Ishikawa (cell line): ENCODE measurements around the gene SHISA8.

Source experiments
- CEBPB ChIP-seq: IDR thresholded peaks from 2 replicates; pipeline ENCODE4 v1.6.1; 2012
- EP300 ChIP-seq: IDR thresholded peaks from 2 replicates; pipeline ENCODE4 v1.6.1; 2012; ENCODE audit warnings: borderline replicate concordance
- NFIC ChIP-seq: IDR thresholded peaks from 2 replicates; pipeline ENCODE4 v1.6.1; 2012
- RAD21 ChIP-seq: IDR thresholded peaks from 2 replicates; pipeline ENCODE4 v1.6.1; 2012; ENCODE audit warnings: low read depth
- TCF12 ChIP-seq: IDR thresholded peaks from 2 replicates; pipeline ENCODE4 v1.6.1; 2012; ENCODE audit warnings: low read depth
- YY1 ChIP-seq: IDR thresholded peaks from 2 replicates; pipeline ENCODE4 v1.6.1; 2012; ENCODE audit warnings: low read depth

DNA sequence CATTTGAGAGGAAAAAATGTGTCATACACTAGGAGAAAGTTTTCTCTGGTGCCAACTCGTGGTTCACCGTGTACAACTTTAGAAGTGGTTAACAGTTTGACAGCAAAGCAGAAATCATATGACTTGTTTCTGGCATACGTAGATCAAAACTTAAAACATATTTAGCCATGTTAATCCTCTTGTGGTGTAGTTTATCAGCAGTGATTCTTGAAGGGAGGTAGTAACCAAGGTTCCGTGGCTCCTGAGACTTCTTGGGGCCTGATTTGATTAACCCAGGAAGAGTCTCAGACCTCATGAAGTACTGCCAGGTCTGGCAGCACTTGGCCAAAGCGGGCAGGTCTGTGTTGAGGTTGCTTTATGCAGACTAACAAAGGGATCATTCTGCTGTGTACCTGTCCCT lies 41.5 kb downstream of the SHISA8 start:
- TF ChIP-seq YY1 (no peak), TCF12 (no peak), NFIC (no peak), RAD21 (no peak), EP300 (no peak), CEBPB (no peak)
